HG03097 (cell line): ENCODE data around the gene TOMM22.

ENCODE experiments used
- ATAC-seq: cut with Tn5 transposase; IDR thresholded peaks from one replicate; pipeline ENCODE4 v1.9.1; 2021; ENCODE audit not compliant: unreplicated experiment, low FRiP score

Gene TOMM22

GRCh38 chr22:38694940-38695339 lies 13.2 kb downstream of the TOMM22 start:
- ATAC-seq = no peak

- no peak for ATAC-seq
Measured at GRCh38 chr22:38696606-38697424, 15.1 kb downstream of the TOMM22 start.

GRCh38 chr22:38697425-38698089 lies 15.8 kb downstream of the TOMM22 start:
- no peak for ATAC-seq

GRCh38 chr22:38698407-38699094 lies 16.8 kb downstream of the TOMM22 start:
- ATAC-seq = no peak

- ATAC-seq = no peak
Measured at GRCh38 chr22:38699143-38699542, 17.4 kb downstream of the TOMM22 start.

GRCh38 chr22:38699784-38700183 lies 18.0 kb downstream of the TOMM22 start:
- no peak for ATAC-seq

- no peak for ATAC-seq
Measured at GRCh38 chr22:38700270-38700788, 18.6 kb downstream of the TOMM22 start.

- ATAC-seq = peak; percentile 33
Measured at GRCh38 chr22:38700789-38701628, 19.3 kb downstream of the TOMM22 start, which contains the start of gene JOSD1. Gene JOSD1 (minus strand): TSS chr22:38700943. CDS start chr22:38699987, 956 bp downstream.

- ATAC-seq = no peak
Measured at GRCh38 chr22:38704654-38705234, 23.0 kb downstream of the TOMM22 start.

GRCh38 chr22:38705235-38706100 lies 23.7 kb downstream of the TOMM22 start, which contains the start of gene GTPBP1:
Gene GTPBP1 (plus strand): TSS chr22:38705944. CDS start chr22:38705956, 12 bp downstream.
- peak; percentile 67 for ATAC-seq

- peak; percentile 3 for ATAC-seq
Measured at GRCh38 chr22:38706101-38706900, 24.5 kb downstream of the TOMM22 start.

GRCh38 chr22:38706901-38707195 lies 25.1 kb downstream of the TOMM22 start:
- ATAC-seq = no peak

- no peak for ATAC-seq
Measured at GRCh38 chr22:38707346-38707745, 25.6 kb downstream of the TOMM22 start.

- ATAC-seq = no peak
Measured at GRCh38 chr22:38707984-38708383, 26.2 kb downstream of the TOMM22 start.

- ATAC-seq = no peak
Measured at GRCh38 chr22:38709306-38709705, 27.5 kb downstream of the TOMM22 start.

GRCh38 chr22:38710351-38710750 lies 28.6 kb downstream of the TOMM22 start:
- no peak for ATAC-seq

- ATAC-seq = no peak
Measured at GRCh38 chr22:38710866-38711265, 29.1 kb downstream of the TOMM22 start.
